ENCODE data around the gene DLGAP4. TPM values are rescaled to one million over a fixed set of nuclear protein-coding genes. Genes with fewer than 3 reads are reported as not detected.
A peak's percentile ranks its signal among the peaks of the same experiment; 100 is the strongest.

Gene DLGAP4
- total and polyA plus RNA-seq, 9 of the 15 experiments (the other 6 are each of a cell fraction or from before 2014, with no cell fraction given): 0.31 to 34.1 (median 4.5) TPM

DNA sequence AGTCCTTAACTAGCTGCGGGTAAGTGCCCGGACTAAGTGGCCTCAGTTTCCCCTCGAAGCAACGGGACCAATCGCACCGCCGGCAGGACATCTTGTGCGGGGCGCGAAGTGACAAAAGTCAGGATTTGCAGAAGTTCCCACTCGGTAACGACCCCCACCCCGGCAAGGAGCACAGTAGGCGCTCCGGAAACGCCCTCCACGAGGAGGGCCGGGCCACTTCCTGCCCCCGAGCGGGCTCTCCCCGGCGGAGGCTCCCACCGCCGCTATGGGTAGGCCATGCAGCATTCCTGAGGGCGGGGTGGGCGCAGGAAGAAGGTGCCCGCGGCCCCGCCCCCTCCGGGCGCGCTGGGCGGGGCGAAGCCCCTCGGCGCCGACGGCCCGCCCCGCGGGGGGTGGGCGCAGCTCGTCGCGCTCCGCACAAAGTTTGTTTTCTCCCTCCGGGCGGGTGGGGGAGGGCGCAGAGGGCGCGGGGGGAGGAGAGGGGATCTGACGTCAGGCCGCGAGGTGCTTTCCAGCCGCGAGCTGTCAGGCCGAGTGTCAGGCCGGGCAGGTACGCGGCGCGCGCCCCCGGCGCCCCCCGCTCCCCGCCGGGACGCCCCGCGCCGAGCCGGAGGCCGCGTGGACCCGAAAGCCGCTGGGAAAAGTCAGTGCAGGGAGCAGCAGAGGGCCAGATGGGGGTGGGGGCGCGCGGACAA is 267.1 kb downstream of the DLGAP4 start, which contains the start of gene TGIF2 (continued):
- TF ChIP-seq, protein P1, sequence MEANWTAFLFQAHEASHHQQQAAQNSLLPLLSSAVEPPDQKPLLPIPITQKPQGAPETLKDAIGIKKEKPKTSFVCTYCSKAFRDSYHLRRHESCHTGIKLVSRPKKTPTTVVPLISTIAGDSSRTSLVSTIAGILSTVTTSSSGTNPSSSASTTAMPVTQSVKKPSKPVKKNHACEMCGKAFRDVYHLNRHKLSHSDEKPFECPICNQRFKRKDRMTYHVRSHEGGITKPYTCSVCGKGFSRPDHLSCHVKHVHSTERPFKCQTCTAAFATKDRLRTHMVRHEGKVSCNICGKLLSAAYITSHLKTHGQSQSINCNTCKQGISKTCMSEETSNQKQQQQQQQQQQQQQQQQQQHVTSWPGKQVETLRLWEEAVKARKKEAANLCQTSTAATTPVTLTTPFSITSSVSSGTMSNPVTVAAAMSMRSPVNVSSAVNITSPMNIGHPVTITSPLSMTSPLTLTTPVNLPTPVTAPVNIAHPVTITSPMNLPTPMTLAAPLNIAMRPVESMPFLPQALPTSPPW (CRISPR knock-in tag; IDR thresholded peaks at IDR 0.05): peak; percentile 93
- TF ChIP-seq ZBTB17 (CRISPR knock-in tag; IDR thresholded peaks at IDR 0.05): no peak; the same call in none of the 2 replicates
- TF ChIP-seq RAD21 (CRISPR knock-in tag; conservative IDR thresholded peaks at IDR 0.05 in 1 of 2, IDR thresholded peaks at IDR 0.05 in 1 of 2): no peak
- TF ChIP-seq KAT2B (IDR thresholded peaks at IDR 0.05; ENCODE audit: low read depth, low read length): no peak
- TF ChIP-seq, protein P2, sequence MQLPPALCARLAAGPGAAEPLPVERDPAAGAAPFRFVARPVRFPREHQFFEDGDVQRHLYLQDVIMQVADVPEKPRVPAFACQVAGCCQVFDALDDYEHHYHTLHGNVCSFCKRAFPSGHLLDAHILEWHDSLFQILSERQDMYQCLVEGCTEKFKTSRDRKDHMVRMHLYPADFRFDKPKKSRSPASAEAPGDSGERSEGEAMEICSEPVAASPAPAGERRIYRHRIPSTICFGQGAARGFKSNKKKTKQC (CRISPR knock-in tag; IDR thresholded peaks at IDR 0.05): 0 out of 2 replicates have a peak, but pooled peaks have one; percentile 37
- TF ChIP-seq ZNF143 (CRISPR knock-in tag; IDR thresholded peaks at IDR 0.05): no peak
- no peak for TF ChIP-seq MTA2 (IDR thresholded peaks at IDR 0.05; ENCODE audit: low read depth)
- no peak for TF ChIP-seq MTF1 (CRISPR knock-in tag; IDR thresholded peaks at IDR 0.05; ENCODE audit: borderline replicate concordance)
- no peak for TF ChIP-seq BACH1 (tag; IDR thresholded peaks at IDR 0.05)
- TF ChIP-seq BRCA1 (IDR thresholded peaks at IDR 0.05): no peak
- no peak; the same call in 1 of the 2 replicates for TF ChIP-seq BRCA1 (CRISPR knock-in tag; IDR thresholded peaks at IDR 0.05)
- TF ChIP-seq NUFIP1 (IDR thresholded peaks at IDR 0.05; ENCODE audit: partially characterized antibody): no peak
- TF ChIP-seq POLR2A (conservative IDR thresholded peaks at IDR 0.05): peak; percentile 77
- no peak for TF ChIP-seq SMAD1 (IDR thresholded peaks at IDR 0.05; ENCODE audit: low read depth, low read length, partially characterized antibody)
- no peak for TF ChIP-seq MAFG (tag; conservative IDR thresholded peaks at IDR 0.05)
- TF ChIP-seq, protein P3, sequence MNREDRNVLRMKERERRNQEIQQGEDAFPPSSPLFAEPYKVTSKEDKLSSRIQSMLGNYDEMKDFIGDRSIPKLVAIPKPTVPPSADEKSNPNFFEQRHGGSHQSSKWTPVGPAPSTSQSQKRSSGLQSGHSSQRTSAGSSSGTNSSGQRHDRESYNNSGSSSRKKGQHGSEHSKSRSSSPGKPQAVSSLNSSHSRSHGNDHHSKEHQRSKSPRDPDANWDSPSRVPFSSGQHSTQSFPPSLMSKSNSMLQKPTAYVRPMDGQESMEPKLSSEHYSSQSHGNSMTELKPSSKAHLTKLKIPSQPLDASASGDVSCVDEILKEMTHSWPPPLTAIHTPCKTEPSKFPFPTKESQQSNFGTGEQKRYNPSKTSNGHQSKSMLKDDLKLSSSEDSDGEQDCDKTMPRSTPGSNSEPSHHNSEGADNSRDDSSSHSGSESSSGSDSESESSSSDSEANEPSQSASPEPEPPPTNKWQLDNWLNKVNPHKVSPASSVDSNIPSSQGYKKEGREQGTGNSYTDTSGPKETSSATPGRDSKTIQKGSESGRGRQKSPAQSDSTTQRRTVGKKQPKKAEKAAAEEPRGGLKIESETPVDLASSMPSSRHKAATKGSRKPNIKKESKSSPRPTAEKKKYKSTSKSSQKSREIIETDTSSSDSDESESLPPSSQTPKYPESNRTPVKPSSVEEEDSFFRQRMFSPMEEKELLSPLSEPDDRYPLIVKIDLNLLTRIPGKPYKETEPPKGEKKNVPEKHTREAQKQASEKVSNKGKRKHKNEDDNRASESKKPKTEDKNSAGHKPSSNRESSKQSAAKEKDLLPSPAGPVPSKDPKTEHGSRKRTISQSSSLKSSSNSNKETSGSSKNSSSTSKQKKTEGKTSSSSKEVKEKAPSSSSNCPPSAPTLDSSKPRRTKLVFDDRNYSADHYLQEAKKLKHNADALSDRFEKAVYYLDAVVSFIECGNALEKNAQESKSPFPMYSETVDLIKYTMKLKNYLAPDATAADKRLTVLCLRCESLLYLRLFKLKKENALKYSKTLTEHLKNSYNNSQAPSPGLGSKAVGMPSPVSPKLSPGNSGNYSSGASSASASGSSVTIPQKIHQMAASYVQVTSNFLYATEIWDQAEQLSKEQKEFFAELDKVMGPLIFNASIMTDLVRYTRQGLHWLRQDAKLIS (CRISPR knock-in tag; IDR thresholded peaks at IDR 0.05): no peak
- no peak for TF ChIP-seq KLF16 (IDR thresholded peaks at IDR 0.05)
- TF ChIP-seq ELF1 (tag; IDR thresholded peaks at IDR 0.05): peak; percentile 67
- TF ChIP-seq, protein P4, sequence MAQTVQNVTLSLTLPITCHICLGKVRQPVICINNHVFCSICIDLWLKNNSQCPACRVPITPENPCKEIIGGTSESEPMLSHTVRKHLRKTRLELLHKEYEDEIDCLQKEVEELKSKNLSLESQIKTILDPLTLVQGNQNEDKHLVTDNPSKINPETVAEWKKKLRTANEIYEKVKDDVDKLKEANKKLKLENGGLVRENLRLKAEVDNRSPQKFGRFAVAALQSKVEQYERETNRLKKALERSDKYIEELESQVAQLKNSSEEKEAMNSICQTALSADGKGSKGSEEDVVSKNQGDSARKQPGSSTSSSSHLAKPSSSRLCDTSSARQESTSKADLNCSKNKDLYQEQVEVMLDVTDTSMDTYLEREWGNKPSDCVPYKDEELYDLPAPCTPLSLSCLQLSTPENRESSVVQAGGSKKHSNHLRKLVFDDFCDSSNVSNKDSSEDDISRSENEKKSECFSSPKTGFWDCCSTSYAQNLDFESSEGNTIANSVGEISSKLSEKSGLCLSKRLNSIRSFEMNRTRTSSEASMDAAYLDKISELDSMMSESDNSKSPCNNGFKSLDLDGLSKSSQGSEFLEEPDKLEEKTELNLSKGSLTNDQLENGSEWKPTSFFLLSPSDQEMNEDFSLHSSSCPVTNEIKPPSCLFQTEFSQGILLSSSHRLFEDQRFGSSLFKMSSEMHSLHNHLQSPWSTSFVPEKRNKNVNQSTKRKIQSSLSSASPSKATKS (CRISPR knock-in tag; IDR thresholded peaks at IDR 0.05): no peak

Measured in K562 (cell line).